Testis (tissue), 3 donors: ENCODE data around the gene NPAS3. TPM values are rescaled to one million over a fixed set of nuclear protein-coding genes. Genes with fewer than 3 reads are reported as not detected.

Source experiments
- DNase-seq: peaks from one replicate; pipeline ENCODE4 v3.0.0-alpha.2; 2019
- H3K27ac ChIP-seq, 2 donors: fragments of 200-600 bp; sonication (generic); one replicate each; pipeline ENCODE4 v1.5.1; 2019
- H3K27me3 ChIP-seq: fragments of 200-600 bp; sonication (generic); one replicate; pipeline ENCODE4 v1.5.1; 2019
- H3K36me3 ChIP-seq: fragments of 200-600 bp; sonication (generic); one replicate; pipeline ENCODE4 v1.5.1; 2017; ENCODE audit warnings: low read depth; ENCODE audit errors: missing control alignments
- H3K4me1 ChIP-seq: fragments of 200-600 bp; sonication (generic); one replicate; pipeline ENCODE4 v1.5.1; 2019
- H3K4me3 ChIP-seq, 2 donors: fragments of 200-600 bp; sonication (generic); one replicate each; pipeline ENCODE4 v1.5.1; 2017 to 2019
- H3K9me3 ChIP-seq: fragments of 200-600 bp; sonication (generic); one replicate; pipeline ENCODE4 v1.5.1; 2017
- POLR2A ChIP-seq: fragments of 450-650 bp; IDR thresholded peaks from one replicate; pipeline ENCODE4 v1.6.1; 2017; ENCODE audit warnings: antibody characterized with exemption, mild to moderate bottlenecking, moderate library complexity
- WGBS, 2 donors: methylation state at CpG; one replicate each; pipeline ENCODE4 v1.1.5; 2018; 5-methylcytosine and 5-hydroxymethylcytosine counted together
- intact Hi-C: fragments of 100-400 bp; cut with DNase I; formaldehyde crosslinking; loops from one replicate; pipeline ENCODE4 v1.15.1; 2023; ENCODE audit warnings: low total_unique reads
- polyA plus RNA-seq: library from polyadenylated mRNA; stranded (reverse); fragments of 350-450 nt; fragmentation: Illumina TruSeq; extraction: RNeasy Lipid Tissue Mini Kit (QIAGEN cat#74804); gene quantifications from one replicate; pipeline ENCODE4 v1.2.3, GENCODE V29; 2014; ENCODE audit warnings: low read depth, low replicate concordance; ENCODE audit not compliant: insufficient read depth
- total RNA-seq, 2 donors: library from RNA; depleted of rRNA; stranded (reverse); fragments of >200 nt; gene quantifications; one replicate each; pipeline ENCODE4 v1.2.3, GENCODE V29; 2016
- TF ChIP-seq, protein P1 (sequence below), 3 experiments: fragments of 450-650 bp in 2 of 3; fragments of 200-600 bp in 1 of 3; sonication (generic) in 1 of 3; IDR thresholded peaks; one replicate each; pipeline ENCODE4 v1.5.1; 2016 to 2019; ENCODE audit warnings: antibody characterized with exemption in 3 of 3, mild to moderate bottlenecking in 2 of 3, moderate library complexity in 1 of 3

Gene NPAS3
- total and polyA plus RNA-seq, 3 donors from 2014 or later: 1.1 to 3.7 (median 1.8) TPM

DNA sequence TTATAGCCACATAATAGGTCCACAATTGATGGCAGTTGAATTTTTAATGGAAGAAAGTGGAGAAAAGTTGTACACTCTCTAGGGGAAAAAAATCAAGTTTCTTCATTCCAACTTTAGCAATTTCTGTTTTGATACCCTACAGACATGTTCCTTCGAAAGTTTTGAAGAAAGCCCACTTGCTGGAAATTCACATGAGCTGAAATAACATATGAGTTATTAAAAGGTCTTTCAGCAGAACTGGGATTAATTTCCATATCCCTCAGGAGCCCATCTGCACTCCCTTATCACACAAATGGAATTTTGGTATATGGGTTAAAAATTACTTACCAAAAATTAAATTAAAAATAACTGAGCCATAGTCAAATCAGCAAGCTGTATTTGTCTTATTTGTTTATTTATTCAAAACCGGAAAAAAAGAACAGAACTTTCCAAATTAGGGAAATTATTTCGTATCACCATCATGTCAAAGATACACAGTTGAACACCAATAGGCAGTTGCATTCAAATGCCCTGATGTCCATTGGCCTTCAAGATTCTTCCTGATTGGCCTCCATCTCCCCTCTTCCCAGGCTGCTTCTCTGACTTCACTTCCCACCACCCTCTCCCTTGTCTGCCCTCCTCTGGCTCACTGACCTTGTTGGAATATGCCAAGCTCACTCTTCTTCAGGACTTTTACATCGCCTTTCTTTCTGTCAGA, 566.7 kb downstream of the NPAS3 start:
- Histone ChIP-seq H3K27ac (no peak overlapping the region), H3K9me3 (no peaks in the 10 kb centered on the region), H3K4me1 (no peaks in the 10 kb centered on the region), H3K27me3 (no peaks in the 10 kb centered on the region), H3K36me3 (no peaks in the 10 kb centered on the region), H3K4me3 (no peak overlapping the region)
- intact Hi-C loops: no loop called here
- TF ChIP-seq, protein P1, sequence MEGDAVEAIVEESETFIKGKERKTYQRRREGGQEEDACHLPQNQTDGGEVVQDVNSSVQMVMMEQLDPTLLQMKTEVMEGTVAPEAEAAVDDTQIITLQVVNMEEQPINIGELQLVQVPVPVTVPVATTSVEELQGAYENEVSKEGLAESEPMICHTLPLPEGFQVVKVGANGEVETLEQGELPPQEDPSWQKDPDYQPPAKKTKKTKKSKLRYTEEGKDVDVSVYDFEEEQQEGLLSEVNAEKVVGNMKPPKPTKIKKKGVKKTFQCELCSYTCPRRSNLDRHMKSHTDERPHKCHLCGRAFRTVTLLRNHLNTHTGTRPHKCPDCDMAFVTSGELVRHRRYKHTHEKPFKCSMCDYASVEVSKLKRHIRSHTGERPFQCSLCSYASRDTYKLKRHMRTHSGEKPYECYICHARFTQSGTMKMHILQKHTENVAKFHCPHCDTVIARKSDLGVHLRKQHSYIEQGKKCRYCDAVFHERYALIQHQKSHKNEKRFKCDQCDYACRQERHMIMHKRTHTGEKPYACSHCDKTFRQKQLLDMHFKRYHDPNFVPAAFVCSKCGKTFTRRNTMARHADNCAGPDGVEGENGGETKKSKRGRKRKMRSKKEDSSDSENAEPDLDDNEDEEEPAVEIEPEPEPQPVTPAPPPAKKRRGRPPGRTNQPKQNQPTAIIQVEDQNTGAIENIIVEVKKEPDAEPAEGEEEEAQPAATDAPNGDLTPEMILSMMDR (IDR thresholded peaks at IDR 0.05): no peak
- TF ChIP-seq POLR2A: no peak
- no peak for DNase-seq
- 65 to 80% methylated on average over 4 of the region's 4 CpGs for WGBS, 2 donors

GRCh38 chr14:33505963-33506329, 567.3 kb downstream of the NPAS3 start:
- Histone ChIP-seq H3K36me3 (no peaks in the 10 kb centered on the region), H3K4me3 (no peak overlapping the region), H3K9me3 (no peaks in the 10 kb centered on the region), H3K4me1 (no peaks in the 10 kb centered on the region), H3K27ac (no peak overlapping the region), H3K27me3 (no peaks in the 10 kb centered on the region)
- 94 to 95% methylated on average over 6 of the region's 6 CpGs for WGBS, 2 donors
- no peak for DNase-seq
- intact Hi-C loops: no loop called here
- TF ChIP-seq, protein P1 (IDR thresholded peaks at IDR 0.05): no peak
- TF ChIP-seq POLR2A: no peak

- TF ChIP-seq POLR2A: no peak
- TF ChIP-seq, protein P1 (IDR thresholded peaks at IDR 0.05): no peak
- H3K27me3 ChIP-seq: no peaks in the 10 kb centered on the region
- H3K27ac ChIP-seq: no peak overlapping the region
- H3K36me3 ChIP-seq: no peaks in the 10 kb centered on the region
- intact Hi-C loops: no loop called here
- 86 to 94% methylated on average over 9 of the region's 9 CpGs for WGBS, 2 donors
- no peaks in the 10 kb centered on the region for H3K4me1 ChIP-seq
- H3K9me3 ChIP-seq: no peaks in the 10 kb centered on the region
- no peak for DNase-seq
- no peak overlapping the region for H3K4me3 ChIP-seq
Measured at GRCh38 chr14:33508126-33509062, 569.7 kb downstream of the NPAS3 start.

GRCh38 chr14:33509454-33509853, 570.8 kb downstream of the NPAS3 start:
- TF ChIP-seq POLR2A: no peak
- TF ChIP-seq, protein P1 (IDR thresholded peaks at IDR 0.05): no peak
- no peaks in the 10 kb centered on the region for H3K27me3 ChIP-seq
- H3K36me3 ChIP-seq: no peaks in the 10 kb centered on the region
- WGBS, 2 donors: 96 to 99% methylated on average over 3 of the region's 3 CpGs
- intact Hi-C loops: no loop called here
- no peaks in the 10 kb centered on the region for H3K9me3 ChIP-seq
- no peak overlapping the region for H3K4me3 ChIP-seq
- no peaks in the 10 kb centered on the region for H3K4me1 ChIP-seq
- no peak for DNase-seq
- no peak overlapping the region for H3K27ac ChIP-seq
